HG03159 (cell line): ENCODE data around the gene IL17REL.
A peak's percentile ranks its signal among the peaks of the same experiment; 100 is the strongest.

ENCODE experiments used
- ATAC-seq: cut with Tn5 transposase; IDR thresholded peaks from one replicate; pipeline ENCODE4 v1.9.1; 2021; ENCODE audit warnings: mild to moderate bottlenecking, moderate library complexity; ENCODE audit not compliant: unreplicated experiment

The IL17REL gene

DNA sequence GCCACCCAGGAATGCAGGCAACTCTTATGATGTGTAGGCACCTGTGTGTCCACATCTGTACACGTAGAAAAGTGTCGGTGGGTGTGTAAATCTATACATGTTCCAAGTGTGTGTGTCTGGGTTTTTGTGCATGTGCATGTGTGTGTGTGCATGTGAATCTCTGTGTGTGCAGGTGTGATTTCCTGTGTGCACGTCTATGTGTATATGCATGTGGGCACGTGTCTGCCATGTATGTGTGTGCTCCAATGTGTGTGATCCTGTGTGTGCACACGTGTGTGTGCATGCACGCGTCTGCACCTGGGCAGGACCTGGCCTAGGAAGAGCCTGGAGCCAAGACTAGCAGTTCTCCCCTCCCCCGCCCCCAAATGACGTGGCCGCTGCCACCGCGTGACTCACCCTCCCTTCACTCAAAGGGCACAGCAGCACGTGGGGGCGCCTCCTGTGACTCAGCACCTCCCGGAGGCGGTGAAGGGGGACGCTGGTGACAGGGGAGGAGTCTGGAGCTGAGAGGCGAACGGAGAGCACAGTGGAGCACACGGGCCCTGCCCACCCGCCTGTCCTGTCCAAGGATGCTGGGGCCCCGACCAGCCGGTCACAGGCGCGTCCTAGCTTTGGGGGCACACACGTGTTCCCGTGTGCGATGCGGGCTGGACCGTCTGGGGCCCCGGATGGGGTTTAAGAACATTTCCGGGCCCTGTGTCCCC lies 41.9 kb downstream of the IL17REL start:
- peak; percentile 67 for ATAC-seq

DNA sequence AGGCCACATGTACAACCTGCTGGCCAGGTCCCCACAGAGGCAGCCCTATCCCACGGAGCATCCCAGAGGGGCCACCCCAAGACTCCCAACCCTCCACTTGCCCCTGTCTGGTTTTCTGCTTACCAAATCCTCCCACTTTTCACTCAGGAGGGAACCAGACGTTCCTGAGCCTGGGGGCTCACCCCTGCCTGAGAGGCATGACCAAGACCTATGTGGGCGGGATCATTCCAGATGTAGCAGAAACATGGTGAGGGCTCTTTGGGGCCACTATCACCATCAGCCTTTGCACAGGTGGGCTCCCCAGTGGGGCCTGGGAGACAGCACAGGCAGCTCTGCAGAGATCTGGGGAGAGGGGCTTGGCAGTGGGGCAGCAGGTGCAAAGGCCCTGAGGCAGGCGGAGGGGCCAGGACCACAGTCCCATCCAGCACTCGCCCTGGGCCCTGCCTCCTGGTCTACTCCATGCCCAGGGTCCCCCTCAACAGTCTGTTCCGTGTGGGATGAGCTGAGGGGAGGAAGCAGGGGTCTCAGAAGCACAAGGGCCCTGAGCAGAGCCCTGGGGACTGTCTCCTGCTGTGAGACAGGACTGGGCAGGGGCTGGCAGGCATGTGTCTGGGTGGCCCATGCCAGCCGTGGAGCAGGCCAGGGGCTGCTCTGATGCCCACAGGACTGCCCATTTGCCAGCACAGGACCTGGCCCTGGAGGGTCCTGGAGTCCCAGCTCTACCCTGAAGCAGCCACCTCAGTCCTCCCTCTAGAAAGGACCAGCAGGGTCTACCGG lies 42.6 kb downstream of the IL17REL start:
- ATAC-seq: no peak

DNA sequence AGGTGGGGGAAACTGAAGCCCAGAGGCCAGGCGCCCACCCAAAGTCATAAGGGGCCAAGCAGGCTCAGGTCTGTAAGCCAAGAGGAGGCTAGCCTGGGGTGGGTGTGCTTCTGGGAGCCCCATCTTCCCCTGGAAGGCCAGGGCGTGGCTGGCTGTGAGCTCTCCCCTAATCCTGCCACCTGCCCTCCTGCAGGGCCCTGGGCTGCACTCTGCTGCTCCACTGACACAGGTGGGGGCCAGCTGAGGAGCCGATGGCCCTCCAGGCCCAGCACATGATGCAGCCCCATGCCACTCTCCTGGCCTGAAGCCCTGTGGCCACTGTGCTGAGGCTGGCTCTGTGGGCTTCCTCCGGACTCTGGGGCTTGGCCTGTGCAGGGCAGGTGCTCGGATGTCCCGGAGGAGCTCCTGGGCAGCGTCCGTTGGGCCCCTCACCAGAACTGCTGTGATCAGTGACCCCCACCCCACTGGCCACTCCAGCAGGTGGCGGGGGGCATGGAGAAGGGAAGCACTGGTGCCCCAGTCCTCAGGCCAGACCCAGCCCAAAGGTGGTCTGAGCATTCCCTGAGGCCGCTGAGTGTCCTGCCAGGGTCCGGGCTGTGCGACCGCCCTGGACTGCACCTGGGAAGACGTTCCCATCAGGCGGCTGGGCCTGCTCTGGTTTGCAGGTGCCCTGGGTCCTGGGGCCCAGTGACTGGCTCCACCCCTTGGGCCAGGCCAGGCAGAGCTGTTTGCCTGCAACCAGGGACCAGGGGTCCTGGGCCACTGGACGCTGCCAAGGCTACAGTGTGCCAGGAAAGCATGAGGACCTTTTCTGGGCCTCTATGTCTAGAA lies 43.5 kb downstream of the IL17REL start:
- ATAC-seq: no peak

DNA sequence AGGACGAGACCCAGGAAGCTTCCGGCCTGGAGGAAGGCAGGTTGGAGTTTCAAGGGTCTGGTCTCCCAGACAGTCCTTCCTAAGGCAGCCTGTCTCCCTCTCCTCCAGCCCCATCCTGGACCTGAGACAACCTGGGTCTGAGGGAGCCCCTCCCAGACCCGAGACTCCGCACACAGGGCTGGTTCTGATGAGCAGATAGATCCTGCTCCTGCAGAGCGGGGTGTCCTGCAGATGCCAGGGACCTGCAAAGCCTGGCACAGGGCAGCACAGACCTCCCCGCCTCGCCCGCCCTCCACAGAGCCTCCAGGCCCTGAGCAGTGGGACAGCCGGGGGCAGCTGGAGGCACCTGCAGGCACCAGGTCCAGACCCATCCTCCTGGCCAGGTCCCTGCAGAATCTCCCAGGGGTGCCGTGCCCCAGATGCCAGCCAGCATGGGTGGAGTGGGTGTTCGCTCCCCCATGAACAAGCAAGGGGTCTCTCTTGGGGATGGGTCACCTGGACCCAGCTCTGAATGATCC lies 44.2 kb downstream of the IL17REL start:
- no peak for ATAC-seq

DNA sequence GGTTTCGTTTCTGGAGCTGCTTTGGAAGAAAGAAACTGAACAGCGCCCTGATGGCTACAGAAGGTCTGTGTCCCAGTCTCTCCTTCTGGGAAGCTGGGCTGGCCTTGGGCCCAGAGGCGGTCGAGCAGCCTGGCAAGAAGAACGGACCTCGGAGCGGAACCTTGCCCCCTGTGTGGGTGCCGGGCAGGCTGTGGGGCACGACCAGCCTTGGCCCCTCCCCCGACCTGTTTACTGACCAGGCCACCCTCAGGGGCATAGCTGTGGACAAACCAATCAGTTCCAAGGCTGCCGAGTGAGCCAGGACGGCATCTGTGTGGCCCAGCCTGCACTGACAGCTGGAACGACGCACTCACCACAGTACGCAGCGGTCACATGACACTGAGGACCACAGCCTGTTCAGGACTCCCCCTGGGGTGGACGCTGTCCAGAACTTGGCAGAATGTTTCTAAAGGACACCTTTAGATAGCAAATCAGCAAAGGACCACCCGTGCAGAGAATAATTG lies 44.8 kb downstream of the IL17REL start:
- ATAC-seq: no peak

DNA sequence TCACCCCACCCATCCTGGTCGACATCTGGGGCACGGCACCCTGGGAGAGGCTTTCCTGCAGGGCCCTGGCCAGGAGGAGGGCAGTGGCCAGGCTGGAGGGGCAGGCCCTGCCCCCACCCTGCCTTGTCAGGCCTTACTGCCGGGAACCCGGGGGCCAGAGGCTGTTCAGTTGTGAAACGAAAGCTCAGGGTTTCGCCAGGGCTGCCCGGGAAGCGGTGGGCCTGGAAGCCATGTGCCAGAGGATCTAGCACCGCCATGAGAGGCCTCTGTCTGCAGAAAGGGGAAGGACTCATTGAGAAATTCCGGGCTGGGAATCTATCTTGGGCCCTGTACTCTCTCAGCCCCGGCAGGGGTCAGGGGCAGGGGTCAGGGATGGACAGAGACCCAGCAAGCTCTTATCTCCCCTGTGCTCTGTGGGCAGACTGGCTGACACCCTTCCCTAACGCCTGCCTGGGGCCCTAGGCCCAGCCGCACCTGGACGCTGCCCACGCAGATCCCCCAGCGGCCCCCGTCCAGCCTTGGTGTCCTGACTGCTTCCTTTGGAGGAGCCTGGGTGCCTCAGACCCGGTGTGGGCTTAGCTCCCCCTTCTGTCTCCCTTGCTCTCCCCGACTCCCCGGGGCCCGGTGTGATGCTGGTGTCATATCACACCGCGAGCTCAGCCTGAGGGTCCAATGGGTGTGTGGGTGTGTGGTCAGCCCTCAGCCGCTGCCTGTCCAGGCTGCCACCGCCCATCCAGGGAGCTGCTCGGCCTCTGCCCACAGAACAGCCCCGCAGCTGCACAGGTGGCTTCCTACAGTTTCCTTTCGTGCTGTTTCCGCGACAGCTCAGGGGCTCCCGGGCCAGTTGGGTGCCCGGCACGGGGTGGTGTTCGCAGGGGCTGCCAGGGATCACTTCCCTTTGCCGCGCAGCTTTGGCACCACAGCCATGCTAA lies 45.5 kb downstream of the IL17REL start:
- ATAC-seq: no peak

DNA sequence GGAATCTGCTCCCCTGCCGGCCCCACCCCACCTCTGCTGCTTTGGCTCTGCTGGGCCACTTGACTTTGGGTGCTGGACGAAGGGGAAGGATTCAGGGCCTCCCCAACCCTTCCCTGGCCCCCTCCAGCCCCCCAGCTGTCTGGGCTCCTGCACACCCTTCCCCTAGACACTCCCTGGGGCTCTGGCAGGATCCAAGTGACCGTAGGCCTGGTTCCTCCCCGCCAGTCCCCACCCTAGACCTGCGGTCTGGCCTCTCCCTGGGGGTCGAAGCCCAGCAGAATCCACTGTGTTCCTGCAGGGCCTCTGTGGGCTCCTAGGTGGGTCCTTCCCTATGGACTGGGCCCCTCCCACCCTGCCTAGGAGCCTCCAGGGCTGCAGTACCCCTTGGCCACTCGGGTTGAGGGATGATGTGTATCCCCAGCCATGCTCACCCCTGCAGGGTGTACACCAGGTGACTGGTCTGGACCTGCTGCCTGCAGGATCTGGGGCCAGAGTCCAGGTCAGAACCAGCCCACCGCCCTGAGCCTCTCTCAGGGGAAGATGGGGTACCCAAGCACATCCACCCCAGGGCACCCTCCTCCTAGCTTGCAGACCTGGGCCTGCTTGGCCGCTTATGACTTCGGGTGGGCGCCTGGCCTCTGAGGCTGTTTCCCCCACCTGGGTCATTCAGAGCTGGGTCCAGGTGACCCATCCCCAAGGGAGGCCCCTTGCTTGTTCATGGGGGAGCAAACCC lies 46.4 kb downstream of the IL17REL start:
- ATAC-seq: no peak

DNA sequence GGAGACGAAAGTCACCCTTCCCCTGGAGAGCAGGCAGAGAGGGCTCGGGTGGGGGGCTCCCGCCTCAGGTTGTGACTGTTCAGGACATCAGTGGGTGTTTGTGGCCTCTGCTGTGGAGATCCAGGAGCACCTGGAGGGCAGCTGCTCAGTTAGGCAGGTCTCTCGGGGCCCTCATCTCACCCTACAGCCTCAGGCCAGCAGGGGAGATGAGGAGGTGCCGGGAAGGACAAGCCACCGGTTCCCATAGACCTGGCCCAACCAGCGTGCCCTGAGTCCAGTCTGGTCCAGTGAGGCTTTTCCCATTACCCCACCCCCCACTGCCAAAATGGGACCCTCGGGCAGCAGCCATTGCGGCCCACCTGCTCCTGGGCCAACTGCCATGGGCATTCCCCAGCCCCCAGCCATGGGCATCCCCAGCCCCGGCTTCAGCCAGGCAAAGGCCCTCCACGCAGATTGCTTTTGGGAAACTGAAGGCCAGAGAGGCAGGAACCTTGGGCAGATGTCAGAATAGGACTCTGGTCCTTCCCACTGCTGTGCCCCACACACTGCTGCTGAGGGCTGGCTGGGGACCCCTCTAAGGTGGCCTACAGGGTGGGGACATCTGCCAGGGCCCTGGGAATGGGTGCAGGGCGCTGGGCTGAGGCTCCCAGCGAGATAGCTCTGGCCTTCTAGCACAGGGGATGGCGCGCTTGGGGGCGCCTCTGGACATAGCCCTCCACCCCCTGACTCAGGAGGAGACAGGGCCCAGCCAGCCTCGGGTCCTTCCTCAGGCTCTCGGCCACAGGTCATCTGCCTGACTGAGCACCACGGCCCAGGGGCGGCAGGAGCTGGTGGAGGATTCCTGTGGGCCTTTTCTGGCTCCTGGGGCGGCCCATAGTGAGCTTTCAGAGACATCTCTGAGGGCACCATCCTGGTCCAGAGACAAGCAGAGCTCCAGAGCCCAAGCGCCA lies 47.2 kb downstream of the IL17REL start:
- ATAC-seq: no peak

DNA sequence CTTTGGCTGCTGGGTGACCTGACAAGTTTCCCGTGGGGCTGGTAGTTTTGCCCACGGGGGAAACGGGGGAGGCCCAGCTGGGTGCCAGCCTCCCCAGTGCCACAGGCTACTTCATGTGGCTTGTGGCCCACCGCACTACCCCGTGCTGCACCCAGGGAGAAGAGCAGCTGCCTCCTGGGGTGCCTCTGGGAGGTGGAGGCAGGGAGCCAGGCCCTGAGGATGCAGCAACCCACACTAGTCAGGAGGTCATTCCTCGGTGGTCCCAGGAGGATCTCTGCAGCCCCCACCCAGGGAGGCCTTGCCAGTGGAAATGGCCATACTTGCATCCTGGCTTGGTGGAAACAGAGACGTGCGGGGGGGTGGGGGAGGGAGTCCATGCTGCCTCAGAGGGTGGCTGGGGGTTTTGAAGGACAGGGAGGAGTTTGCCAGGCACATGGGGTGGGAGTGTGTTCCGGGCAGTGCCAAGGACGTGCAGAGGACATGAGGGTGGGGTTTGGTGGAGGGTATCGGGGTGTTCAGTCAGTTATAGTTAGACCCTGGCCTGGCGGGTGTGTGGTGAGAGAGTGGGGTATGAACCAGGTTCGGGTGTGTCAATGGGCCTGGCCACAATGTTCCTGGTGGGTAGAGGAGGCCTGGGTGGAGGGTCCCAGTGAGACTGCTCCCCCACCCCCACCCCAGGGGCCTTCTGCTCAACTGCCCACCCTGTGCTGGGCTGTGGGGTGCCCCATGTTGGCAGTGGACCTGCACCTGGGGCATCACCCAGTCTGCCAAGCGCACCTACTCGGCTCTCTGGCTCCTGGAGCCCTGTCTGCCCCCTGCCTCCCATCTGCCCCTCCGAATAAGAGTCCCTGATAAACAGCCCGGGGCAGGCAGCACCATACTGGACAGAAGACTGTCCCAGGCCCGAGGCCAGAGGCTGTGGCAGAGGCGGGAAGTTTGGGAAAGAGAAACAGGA lies 48.2 kb downstream of the IL17REL start:
- no peak for ATAC-seq

DNA sequence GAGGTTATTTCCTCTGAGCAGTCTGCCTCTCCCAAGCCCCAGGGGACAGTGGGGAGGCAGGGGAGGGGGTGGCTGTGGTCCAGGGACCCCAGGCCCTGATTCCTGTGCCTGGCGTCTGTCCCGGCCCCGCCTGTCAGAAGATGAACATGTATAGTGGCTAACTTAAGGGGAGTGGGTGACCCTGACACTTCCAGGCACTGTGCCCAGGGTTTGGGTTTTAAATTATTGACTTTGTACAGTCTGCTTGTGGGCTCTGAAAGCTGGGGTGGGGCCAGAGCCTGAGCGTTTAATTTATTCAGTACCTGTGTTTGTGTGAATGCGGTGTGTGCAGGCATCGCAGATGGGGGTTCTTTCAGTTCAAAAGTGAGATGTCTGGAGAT lies 48.9 kb downstream of the IL17REL start:
- ATAC-seq: no peak

DNA sequence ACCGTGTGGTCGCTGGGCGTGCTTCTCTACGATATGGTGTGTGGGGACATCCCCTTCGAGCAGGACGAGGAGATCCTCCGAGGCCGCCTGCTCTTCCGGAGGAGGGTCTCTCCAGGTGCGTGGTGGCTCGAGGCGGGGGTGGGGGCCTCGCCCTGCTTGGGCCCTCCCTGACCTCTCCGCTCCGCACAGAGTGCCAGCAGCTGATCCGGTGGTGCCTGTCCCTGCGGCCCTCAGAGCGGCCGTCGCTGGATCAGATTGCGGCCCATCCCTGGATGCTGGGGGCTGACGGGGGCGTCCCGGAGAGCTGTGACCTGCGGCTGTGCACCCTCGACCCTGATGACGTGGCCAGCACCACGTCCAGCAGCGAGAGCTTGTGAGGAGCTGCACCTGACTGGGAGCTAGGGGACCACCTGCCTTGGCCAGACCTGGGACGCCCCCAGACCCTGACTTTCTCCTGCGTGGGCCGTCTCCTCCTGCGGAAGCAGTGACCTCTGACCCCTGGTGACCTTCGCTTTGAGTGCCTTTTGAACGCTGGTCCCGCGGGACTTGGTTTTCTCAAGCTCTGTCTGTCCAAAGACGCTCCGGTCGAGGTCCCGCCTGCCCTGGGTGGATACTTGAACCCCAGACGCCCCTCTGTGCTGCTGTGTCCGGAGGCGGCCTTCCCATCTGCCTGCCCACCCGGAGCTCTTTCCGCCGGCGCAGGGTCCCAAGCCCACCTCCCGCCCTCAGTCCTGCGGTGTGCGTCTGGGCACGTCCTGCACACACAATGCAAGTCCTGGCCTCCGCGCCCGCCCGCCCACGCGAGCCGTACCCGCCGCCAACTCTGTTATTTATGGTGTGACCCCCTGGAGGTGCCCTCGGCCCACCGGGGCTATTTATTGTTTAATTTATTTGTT lies 49.6 kb downstream of the IL17REL start:
- ATAC-seq: no peak

DNA sequence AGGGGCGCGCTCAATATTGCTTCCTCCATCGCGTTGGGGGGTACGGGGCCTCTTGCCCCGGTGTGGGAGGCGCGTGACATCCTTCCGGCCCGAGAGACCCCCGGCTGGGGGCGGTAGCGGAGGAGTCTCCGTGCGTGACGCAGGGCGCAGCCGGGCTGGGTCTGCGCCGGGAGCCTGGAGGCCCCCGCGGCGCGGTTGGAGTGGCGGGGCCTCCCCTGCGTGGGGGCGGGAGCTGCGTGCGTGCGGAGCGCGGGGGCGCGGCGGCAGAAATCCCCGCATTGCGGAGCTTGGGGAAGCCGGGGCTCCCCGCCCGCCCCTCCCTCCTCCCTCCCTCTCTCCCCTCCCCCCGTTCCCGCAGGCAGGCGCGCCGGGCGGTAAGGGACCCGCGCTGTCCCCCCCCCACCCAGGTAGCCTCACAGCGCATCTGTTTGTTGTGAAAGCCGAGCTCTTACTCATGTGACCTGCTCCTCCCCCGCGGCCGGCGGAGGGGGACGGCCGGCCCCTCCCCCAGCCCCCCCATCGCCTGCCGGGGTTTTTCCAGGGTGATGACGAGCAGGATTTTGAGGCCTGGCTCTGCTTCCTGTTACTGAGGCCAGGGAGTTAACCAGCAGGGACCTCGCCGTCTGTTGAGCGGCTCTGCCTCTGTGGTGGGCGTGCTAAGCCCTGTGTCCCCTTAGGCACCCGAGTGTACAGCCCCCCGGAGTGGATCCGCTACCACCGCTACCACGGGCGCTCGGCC lies 50.4 kb downstream of the IL17REL start:
- ATAC-seq: no peak

DNA sequence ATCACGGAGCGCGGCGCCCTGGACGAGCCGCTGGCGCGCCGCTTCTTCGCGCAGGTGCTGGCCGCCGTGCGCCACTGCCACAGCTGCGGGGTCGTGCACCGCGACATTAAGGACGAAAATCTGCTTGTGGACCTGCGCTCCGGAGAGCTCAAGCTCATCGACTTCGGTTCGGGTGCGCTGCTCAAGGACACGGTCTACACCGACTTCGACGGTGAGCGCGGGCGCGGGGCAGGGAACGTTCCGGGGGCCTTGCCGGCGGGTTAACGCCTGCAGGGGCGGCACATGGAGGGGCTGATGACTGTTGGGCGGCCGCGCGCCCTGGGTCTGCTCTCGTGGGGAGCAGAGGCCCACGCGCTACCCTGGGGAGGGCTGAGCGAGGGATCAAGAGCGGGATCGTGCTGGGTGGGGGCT lies 51.0 kb downstream of the IL17REL start:
- ATAC-seq: no peak

DNA sequence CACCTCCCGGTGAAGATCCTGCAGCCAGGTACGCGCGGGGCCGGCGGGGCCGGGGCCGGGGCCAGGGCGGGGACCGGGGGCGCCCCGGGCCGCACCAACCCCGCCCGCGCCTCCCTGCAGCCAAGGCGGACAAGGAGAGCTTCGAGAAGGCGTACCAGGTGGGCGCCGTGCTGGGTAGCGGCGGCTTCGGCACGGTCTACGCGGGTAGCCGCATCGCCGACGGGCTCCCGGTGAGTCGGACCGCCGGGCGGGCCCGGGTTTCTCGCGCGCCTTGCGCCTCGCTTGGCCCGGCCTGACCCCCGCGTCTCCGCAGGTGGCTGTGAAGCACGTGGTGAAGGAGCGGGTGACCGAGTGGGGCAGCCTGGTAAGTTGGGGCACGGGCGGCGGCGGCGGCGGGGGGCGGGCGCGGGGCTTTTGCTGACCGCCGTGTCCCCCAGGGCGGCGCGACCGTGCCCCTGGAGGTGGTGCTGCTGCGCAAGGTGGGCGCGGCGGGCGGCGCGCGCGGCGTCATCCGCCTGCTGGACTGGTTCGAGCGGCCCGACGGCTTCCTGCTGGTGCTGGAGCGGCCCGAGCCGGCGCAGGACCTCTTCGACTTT lies 51.5 kb downstream of the IL17REL start:
- ATAC-seq: no peak
